GM12891 (cell line): ENCODE results near the gene ZNF354C.

Experiments used
- POLR2A ChIP-seq: IDR thresholded peaks from 2 replicates; pipeline ENCODE4 v1.6.1; 2011; ENCODE audit warnings: low read depth, low read length, control low read depth
- POLR2AphosphoS5 ChIP-seq: IDR thresholded peaks from 2 replicates; pipeline ENCODE4 v1.6.1; 2011; ENCODE audit warnings: low read depth, low read length, control low read depth
- SPI1 ChIP-seq: IDR thresholded peaks from 2 replicates; pipeline ENCODE4 v1.6.1; 2011; ENCODE audit warnings: low read depth, low read length, control low read depth
- TAF1 ChIP-seq: IDR thresholded peaks from 2 replicates; pipeline ENCODE4 v1.6.1; 2011; ENCODE audit warnings: low read depth, low read length, control low read depth

- TF ChIP-seq POLR2AphosphoS5 (no peak), POLR2A (no peak), TAF1 (no peak), SPI1 (no peak)
These were observed 15.4 kb upstream of the ZNF354C start for GRCh38 chr5:179044765-179045164.
